Stimulated activated CD4-positive, alpha-beta T cell treated with anti-CD3 and anti-CD28 coated beads, TNF-alpha, amount 100 ng/mL, for 4 hours (primary cell): ENCODE data around the gene DNM2.

ENCODE experiments used
- DNase-seq, 3 experiments: peaks; one replicate each; pipeline ENCODE4 v3.0.0-alpha.2; 2020; ENCODE audit warnings: low read depth in 3 of 3

DNM2 gene

GRCh38 chr19:10815969-10816644 lies 98.2 kb downstream of the DNM2 start:
- DNase-seq = no peak

GRCh38 chr19:10816691-10817090 lies 98.8 kb downstream of the DNM2 start:
- DNase-seq = no peak

- no peak for DNase-seq
Measured at GRCh38 chr19:10817291-10818038, 99.6 kb downstream of the DNM2 start.

GRCh38 chr19:10818301-10819123 lies 100.6 kb downstream of the DNM2 start:
- DNase-seq = no peak

- no peak for DNase-seq
Measured at GRCh38 chr19:10819124-10820060, 101.5 kb downstream of the DNM2 start.

- no peak for DNase-seq
Measured at GRCh38 chr19:10820173-10820572, 102.3 kb downstream of the DNM2 start.

- no peak for DNase-seq
Measured at GRCh38 chr19:10823690-10824089, 105.8 kb downstream of the DNM2 start.

- no peak for DNase-seq
Measured at GRCh38 chr19:10826231-10826630, 108.4 kb downstream of the DNM2 start.

GRCh38 chr19:10826846-10827245 lies 109.0 kb downstream of the DNM2 start:
- no peak for DNase-seq

GRCh38 chr19:10828981-10829821 lies 111.3 kb downstream of the DNM2 start:
- DNase-seq = no peak

- DNase-seq = no peak
Measured at GRCh38 chr19:10829967-10830366, 112.1 kb downstream of the DNM2 start.

GRCh38 chr19:10830370-10830769 lies 112.5 kb downstream of the DNM2 start:
- DNase-seq = no peak

GRCh38 chr19:10830931-10831779 lies 113.3 kb downstream of the DNM2 start:
- DNase-seq = no peak

GRCh38 chr19:10831987-10832938 lies 114.4 kb downstream of the DNM2 start:
- no peak for DNase-seq

- no peak for DNase-seq
Measured at GRCh38 chr19:10832939-10833296, 115.0 kb downstream of the DNM2 start.

- no peak for DNase-seq
Measured at GRCh38 chr19:10835089-10835753, 117.3 kb downstream of the DNM2 start.

- DNase-seq = peak; percentile 86 to 92 (median 90)
Measured at GRCh38 chr19:10835754-10836478, 118.0 kb downstream of the DNM2 start, which contains the start of gene TMED1. Gene TMED1, minus strand, starts transcription at chr19:10836212. Its CDS starts 21 bp downstream, at chr19:10836191.
